Erythroblast (primary cell): ENCODE data around the gene TUBB8.

Source experiments
- DNase-seq, 2 experiments: peaks; one replicate each; lab custom pipeline; 2025; lab: John Stamatoyannopoulos, UW
- GATA1 ChIP-seq: IDR thresholded peaks from 2 replicates; pipeline ENCODE4 v1.6.1; 2011; ENCODE audit warnings: low read depth, mild to moderate bottlenecking, control low read depth, low read length, moderate library complexity
- POLR2A ChIP-seq: IDR thresholded peaks from 2 replicates; pipeline ENCODE4 v1.6.1; 2011; ENCODE audit warnings: mild to moderate bottlenecking, low read length

TUBB8 gene

DNA sequence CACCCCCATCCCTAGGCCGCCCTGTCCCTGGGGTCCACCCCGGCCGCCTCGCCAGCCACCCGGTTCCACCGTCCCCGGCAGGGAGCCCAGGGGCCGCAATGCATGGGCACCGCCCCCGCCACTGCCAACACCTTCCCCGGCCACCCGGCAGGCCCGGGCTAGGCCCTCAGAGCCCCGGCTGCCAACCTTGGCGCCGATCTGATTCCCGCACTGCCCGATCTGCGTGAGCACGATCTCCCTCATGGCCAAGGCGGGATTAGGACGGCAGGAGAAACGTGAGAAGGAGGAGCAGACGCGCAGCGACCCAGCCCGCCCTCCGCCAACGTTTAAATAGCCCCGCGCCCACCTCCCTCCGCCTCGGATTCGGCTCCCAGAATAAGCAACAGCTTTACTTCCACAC, at the start of gene TUBB8:
TUBB8 (minus strand) TSS at position 301 of the 400 bp plus-strand sequence; CDS start at position 243, 58 bp downstream.
- no peak for TF ChIP-seq POLR2A
- TF ChIP-seq GATA1 = no peak

DNA sequence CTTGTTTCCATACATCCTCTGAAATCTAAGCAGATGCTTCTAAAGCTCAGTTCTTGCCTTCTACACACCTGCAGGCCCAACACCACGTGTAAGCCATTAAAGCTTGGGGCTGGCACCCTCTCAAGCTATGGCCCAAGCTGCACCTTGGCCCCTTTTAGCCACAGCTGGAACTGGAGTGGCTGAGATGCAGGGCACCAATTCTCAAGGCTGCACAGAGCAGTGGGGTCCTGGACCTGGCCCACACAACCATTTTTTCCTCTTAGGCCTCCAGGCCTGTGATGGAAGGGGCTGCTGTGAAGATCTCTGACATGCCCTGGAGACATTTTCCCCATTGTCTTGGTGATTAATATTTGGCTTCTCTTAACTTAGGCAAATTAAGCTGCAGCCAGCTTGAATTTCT, 47.4 kb upstream of the TUBB8 start:
- DNase-seq = no peak
- TF ChIP-seq GATA1 (no peak), POLR2A (no peak)

More for the DNA sequence above, at the start of gene TUBB8:
- no peak for DNase-seq

DNA sequence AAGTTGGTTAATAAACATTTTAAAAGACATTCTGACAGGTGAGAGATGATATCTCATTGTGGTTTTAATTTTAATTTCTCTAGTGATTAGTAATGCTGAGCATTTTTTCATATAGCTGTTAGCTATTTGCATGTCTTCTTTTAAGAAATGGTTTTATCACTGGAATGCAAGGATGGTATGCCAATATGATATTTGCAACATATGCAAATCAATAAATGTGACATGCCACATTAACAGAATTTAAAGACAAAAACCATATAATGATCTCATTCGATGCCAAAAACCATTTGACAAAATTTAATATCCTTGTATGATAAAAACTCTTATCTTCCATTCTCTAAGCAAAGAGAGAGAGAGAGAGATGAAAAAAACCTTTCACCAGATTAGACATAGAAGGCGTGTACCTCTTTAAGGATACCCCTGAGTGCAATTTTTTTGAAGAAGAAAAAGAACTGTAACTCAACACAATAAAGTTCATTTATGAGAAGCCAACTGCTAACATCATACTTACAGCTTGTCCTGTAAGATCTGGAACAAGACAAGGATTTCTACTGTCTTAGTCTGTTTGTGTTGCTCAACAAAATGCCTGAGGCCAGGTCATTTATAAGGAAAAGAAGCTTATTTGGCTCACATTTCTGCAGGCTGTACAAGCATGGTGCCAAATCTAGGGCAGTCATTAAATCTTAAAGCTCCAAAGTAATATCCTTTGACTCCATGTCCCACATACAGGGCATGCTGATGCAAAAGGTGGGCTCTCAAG, 46.4 kb upstream of the TUBB8 start:
- no peak for DNase-seq
- TF ChIP-seq POLR2A = no peak
- TF ChIP-seq GATA1 = no peak

DNA sequence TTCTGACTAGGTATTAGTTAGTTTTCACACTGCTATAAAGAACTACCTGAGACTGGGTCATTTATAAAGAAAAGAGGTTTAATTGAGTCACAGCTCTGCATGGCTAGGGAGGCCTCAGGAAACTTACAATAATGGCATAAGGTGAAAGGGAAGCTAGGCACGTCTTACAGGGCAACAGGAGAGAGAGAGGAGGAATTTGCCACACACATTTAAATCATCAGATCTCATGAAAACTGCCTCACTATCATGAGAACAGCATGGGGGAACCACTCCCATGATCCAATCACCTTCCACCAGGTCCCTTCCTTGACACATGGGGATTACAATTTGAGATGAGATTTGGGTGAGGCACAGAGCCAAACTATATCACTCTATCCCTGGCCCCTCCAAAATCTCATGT, 45.5 kb upstream of the TUBB8 start:
- no peak for DNase-seq
- TF ChIP-seq GATA1 (no peak), POLR2A (no peak)

DNA sequence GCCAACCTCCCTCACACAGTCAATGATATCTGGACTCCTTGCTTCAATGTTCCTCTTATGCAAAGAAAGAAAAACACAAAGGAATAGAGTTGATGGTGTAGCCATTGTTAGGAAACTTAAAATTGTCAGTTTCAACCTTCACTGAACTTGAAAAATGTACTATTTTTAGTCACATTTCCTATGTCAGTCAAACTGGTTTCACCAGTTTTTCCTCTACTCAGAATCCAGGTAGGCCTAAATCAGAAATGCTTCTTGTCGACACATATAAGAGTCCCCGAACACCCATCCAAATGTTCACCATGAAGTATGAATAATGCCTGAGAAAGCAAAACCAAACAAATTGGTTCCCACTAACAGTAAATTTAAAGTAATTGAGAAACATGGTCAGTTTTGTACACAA, 43.8 kb upstream of the TUBB8 start:
- DNase-seq = no peak
- TF ChIP-seq GATA1 (no peak), POLR2A (no peak)

DNA sequence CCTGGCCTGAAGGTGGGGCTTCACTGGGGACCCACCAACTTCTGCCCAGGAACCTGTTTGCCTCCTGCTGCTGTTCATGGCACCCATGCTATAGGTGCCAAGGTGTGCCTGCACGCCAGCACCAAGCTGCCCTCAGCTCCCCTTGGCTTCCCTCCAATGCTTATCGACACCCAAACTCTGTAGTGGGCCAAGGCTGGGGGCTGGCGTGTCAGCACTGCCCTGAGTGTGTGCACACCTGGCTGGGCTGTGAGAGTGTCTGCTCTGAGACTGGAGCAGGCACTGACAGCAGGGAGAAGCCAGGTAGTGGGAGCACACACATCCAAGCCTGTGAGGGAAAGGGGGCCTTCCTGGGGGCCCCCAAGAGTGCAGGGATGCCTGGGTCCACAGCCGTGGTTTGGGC, 43.1 kb upstream of the TUBB8 start:
- DNase-seq = no peak
- no peak for TF ChIP-seq POLR2A
- no peak for TF ChIP-seq GATA1

DNA sequence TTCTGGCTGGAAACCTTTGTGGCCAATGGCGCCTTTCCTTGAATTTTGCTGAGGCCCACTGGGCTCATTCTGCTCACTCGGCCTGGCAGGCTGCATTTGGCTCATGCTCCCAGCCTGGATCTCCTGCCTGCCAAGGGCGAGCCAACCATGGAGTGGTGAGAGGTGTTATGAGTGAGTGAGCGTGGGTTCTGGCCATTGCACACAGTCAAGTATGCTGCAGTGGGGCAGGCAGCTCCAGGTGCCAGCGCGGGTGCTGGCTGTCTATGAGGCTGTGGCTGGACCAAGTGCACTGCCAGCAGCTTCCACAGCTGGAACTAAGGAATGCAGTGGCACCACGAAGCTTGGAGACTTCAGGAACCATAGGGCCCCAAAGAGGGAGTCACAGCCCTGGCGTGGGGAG, 42.2 kb upstream of the TUBB8 start:
- DNase-seq = no peak
- TF ChIP-seq POLR2A (no peak), GATA1 (no peak)

DNA sequence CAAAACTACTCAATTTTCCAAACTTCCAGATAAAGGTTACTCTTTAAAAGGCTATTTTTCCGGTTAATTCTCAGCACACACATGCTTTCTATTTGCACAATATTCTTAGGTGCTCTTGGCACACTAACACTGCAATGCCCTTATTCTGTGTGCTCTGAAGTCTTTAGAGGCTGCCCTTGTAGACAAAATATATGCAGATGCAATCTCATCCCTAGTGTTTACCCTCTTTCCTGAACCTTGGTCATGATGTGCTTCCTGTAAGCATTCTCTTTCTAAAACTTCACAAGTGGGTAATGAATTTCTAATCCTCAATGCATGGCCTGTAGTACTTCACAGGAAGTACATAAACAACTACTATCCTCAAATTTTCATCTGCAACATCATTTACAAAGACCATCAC, 41.1 kb upstream of the TUBB8 start:
- DNase-seq = no peak
- TF ChIP-seq POLR2A = no peak
- no peak for TF ChIP-seq GATA1

DNA sequence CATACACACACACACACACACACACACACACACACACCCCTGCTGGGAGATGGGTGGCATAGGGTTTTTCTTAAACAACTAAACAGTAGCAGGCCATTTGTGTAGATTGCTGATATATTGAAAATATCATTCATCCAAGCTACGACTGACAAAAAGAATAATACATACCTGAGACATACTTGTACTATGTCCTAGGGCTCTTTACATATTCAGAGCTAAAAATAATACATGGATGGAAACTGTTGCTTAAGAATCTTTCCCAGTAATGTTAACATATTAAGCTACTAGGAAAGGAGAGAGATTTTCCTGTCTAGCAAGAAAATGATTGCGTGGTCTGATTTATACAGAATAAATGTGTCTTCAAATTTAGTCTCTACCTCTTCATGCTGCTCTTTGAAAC, 40.2 kb upstream of the TUBB8 start:
- no peak for DNase-seq
- TF ChIP-seq GATA1 = no peak
- TF ChIP-seq POLR2A = no peak

DNA sequence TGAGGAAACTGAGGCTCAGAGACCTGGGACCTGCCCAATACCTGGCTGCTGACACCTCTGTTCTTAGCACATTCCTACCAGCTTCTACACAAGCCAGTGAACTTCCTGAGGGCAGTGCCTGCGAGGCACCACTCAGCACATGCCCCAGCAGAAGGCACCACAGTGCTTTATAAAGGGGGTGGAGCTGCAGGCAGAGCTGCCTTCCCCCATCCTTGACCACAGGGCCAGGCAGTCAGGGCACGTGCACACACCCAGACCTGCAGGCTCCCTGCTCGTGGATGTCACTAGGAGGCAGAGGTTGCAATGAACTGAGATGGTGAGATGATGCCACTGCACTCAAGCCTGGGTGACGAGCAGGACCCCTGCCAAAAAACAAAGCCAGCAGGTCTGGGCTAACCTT, 39.2 kb upstream of the TUBB8 start:
- TF ChIP-seq GATA1 (no peak), POLR2A (no peak)

DNA sequence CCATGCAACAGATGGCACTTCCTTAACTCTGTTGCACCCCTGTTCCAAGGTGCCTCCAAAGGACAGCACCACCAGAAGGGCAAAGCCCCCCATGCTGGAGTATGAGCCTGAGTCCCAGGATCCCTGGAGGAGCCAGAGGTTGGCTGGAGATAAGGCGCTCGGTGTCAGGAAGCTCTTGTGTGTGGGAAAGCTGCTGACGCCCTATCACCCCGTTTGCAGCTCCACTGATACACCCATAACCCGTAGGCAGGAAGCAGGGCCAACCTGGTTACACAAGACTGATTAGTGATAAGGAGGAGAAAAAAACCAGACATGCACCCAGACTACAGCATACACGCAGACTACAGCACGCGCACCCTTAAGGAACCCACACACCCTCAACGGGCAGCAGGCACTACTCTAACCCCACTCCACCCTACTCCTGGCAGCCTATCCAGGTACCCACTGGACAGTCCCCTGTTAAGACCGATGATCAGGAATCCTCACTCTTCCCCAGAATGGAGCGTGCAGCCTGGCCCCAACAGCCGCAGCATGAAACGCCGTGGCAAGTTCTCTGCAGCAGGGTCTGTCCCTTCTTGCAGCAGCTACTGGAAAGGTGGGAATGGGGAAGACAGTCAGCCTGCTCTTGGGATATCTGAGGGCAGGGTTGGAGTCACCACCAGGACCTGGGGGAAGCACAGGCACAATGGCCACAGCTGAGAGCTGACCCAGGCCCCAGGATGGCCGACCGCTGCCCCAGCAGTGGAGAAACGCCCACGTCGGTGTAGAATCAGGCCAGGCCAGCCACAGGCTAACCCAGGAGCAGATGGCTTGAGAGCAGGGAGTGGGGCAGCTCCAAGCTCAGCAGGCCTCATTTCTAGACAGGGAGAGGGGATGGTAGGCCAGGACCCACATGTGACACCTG, 38.3 kb upstream of the TUBB8 start:
- DNase-seq = peak; percentile 3 to 9
- no peak for TF ChIP-seq POLR2A
- no peak for TF ChIP-seq GATA1

More for the DNA sequence above, 39.2 kb upstream of the TUBB8 start:
- DNase-seq = no peak

DNA sequence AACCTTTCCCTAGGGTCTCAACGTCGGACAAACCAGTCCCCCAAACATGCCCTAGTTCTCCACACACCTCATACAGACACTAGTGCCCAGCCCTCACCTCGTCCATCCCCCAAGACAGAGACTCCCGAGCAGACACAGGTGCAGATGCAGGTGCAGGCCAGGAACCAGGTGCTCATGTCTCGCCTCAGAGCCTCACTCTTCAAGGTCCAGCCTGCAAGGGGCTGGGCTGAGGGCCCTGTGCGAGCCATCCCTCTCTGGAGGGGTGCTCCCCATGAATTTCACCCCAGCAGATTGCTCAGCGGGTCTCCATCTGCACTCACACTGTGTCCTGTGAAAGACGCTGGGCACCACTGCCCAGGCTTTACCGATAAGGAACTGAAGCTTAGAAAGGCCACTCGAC, 36.9 kb upstream of the TUBB8 start:
- TF ChIP-seq POLR2A (no peak), GATA1 (no peak)
- no peak for DNase-seq

DNA sequence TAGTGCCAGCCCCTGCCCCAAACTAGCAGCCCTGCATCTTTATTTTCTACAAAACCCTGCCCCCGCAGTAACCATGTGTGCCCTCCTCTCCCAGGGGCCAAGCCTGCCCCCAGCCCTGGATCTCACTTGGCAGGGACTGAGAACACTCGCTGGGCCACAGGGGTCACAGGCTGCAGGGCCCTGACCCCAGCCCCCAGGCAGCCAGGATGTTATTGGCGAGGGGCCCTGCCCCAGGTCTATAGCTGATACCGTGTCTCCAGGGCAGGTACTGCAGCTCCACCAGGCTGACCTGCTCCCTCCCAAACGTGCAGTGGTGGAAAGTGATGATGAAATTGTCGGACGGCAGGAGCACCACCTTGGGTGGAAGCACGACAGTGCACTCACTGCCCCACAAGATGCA, 35.9 kb upstream of the TUBB8 start:
- TF ChIP-seq GATA1 (no peak), POLR2A (no peak)
- DNase-seq = no peak

DNA sequence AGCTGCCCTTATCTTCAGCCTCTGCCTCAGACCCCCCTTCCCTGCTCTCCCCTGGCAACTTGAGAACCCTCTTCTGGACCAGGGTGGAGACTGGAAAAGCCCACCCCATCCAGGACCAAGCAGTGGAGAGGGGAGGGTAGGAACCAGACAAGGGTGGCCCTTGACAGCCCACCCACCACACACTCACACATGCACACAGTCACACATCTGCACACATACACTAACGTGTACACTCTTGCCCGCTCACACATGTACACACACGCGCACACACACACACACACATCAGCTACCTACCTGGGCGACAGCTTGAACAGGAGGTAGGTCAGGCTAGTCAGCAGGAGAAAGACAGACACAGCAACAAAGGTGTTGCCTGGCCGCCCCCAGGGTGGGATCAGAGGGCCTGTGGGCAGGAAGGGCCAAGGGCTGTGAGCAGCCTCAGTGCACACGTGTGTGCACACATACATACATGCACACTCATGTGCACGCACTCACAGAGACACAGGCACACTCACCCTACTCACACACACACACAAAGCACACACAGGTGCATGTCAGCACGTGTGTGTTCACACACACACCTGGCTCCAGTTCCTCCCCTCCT, 34.9 kb upstream of the TUBB8 start:
- DNase-seq = no peak
- TF ChIP-seq GATA1 (no peak), POLR2A (no peak)
